Panc1 (cell line): ENCODE data around the gene PIGZ. TPM values are rescaled to one million over a fixed set of nuclear protein-coding genes. Genes with fewer than 3 reads are reported as not detected.

Experiments used
- ATAC-seq: fragments of 200-7000 bp; cut with Tn5 transposase; 2 replicates; pipeline ENCODE4 v1.9.1; 2020; ENCODE audit warnings: mild to moderate bottlenecking, moderate library complexity
- BruUV-seq: library from RNA; stranded (reverse); fragments of 400-500 nt; replicated peaks from 2 replicates; lab custom pipeline; 2021; lab: Mats Ljungman, UMichigan
- CTCF ChIA-PET: fragments of 300-600 bp; sonication (Branson Sonifier 250); formaldehyde crosslinking; loops from one replicate; lab custom pipeline; 2022; ENCODE audit warnings: antibody characterized with exemption; lab: Charles Lee
- POLR2A ChIA-PET: fragments of 300-600 bp; sonication (Branson Sonifier 250); formaldehyde crosslinking; loops from one replicate; lab custom pipeline; 2022; ENCODE audit warnings: antibody characterized with exemption; lab: Charles Lee
- DNase-seq: peaks from one replicate; pipeline ENCODE4 v3.0.0-alpha.2; 2010; ENCODE audit warnings: low read depth, low spot score
- H3K27ac ChIP-seq: 2 replicates; pipeline ENCODE4 v1.5.1; 2011; ENCODE audit warnings: mild to moderate bottlenecking, low read length, inconsistent platforms
- H3K27me3 ChIP-seq: fragments of 200-500 bp; sonication (Bioruptor generic); 2 replicates; pipeline ENCODE4 v1.6.0; 2014; ENCODE audit warnings: low read length, inconsistent platforms; ENCODE audit not compliant: control insufficient read depth, insufficient read depth
- H3K36me3 ChIP-seq: fragments of 200-500 bp; sonication (Bioruptor generic); 2 replicates; pipeline ENCODE4 v1.5.1; 2014; ENCODE audit warnings: inconsistent platforms, mild to moderate bottlenecking, low read length, moderate library complexity; ENCODE audit not compliant: control insufficient read depth, insufficient read depth
- H3K4me1 ChIP-seq: 2 replicates; pipeline ENCODE4 v1.5.1; 2011; ENCODE audit warnings: inconsistent platforms, mild to moderate bottlenecking, low read length, moderate library complexity; ENCODE audit not compliant: control insufficient read depth, insufficient read depth
- H3K4me3 ChIP-seq, 2 experiments: 2 replicates each; pipeline ENCODE4 v1.5.1; 2011 to 2012; ENCODE audit warnings: low read depth in 2 of 2, low read length in 2 of 2, mild to moderate bottlenecking in 2 of 2, inconsistent platforms in 1 of 2, moderate library complexity in 1 of 2
- H3K9me3 ChIP-seq: fragments of 200-500 bp; sonication (Bioruptor generic); 2 replicates; pipeline ENCODE4 v1.5.1; 2014; ENCODE audit warnings: low read depth, mild to moderate bottlenecking, inconsistent platforms, low read length, moderate library complexity; ENCODE audit not compliant: control insufficient read depth, insufficient read depth
- POLR2AphosphoS5 ChIP-seq: IDR thresholded peaks from 2 replicates; pipeline ENCODE4 v1.6.1; 2012; ENCODE audit warnings: mild to moderate bottlenecking, low read depth, low read length, moderate library complexity
- SIN3A ChIP-seq: IDR thresholded peaks from 2 replicates; pipeline ENCODE4 v1.6.1; 2012; ENCODE audit warnings: low read depth, mild to moderate bottlenecking, low read length, moderate library complexity, borderline replicate concordance; ENCODE audit not compliant: insufficient read depth
- TCF7L2 ChIP-seq: IDR thresholded peaks from 2 replicates; pipeline ENCODE4 v1.6.1; 2011; ENCODE audit warnings: mild to moderate bottlenecking, low read depth, low read length, inconsistent platforms
- in situ Hi-C: cut with HindIII; loops from 2 replicates; pipeline ENCODE4 v1.10.0; 2016; ENCODE audit warnings: low sequenced_read_pairs, low pct_unique_long_range_greater_than_20kb
- intact Hi-C: fragments of 100-400 bp; cut with micrococcal nuclease; formaldehyde crosslinking; loops from one replicate; pipeline ENCODE4 v1.10.0; 2022; ENCODE audit not compliant: unreplicated experiment
- total RNA-seq: library from RNA; stranded (reverse); gene quantifications from one replicate; pipeline ENCODE4 v1.2.1, GENCODE V29; 2021; ENCODE audit not compliant: unreplicated experiment
- TF ChIP-seq, protein P1 (sequence below), 2 experiments: IDR thresholded peaks; 2 replicates each; pipeline ENCODE4 v1.6.1; 2011 to 2012; ENCODE audit warnings: low read depth in 2 of 2, control low read depth in 1 of 2, low read length in 1 of 2, mild to moderate bottlenecking in 1 of 2, moderate library complexity in 1 of 2; ENCODE audit not compliant: insufficient read depth in 1 of 2
- TF ChIP-seq, protein P2 (sequence below): fragments of 450-650 bp; IDR thresholded peaks from 2 replicates; pipeline ENCODE4 v1.5.1; 2017; ENCODE audit warnings: mild to moderate bottlenecking

Gene PIGZ
- total RNA-seq, 1 experiment from 2014 or later = 6.3 TPM

DNA sequence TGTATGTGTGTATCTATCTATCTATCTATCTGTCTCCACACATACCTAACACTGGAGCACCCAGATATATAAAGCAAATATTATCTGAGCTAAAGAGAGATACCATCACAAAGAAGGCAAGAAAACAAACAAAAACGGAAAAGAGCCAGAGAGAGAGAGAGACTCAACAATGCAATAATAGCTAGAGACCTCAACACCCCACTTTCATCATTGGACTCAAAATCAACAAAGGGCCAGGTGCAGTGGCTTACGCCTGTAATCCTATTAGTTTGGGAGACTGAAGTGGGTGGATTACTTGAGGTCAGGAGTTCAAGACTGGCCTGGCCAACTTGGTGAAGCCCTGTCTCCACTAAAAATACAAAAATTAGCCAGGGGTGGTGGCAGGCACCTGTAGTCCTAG, 49.7 kb downstream of the PIGZ start:
- Histone ChIP-seq H3K27me3 (no peaks in the 10 kb centered on the region), H3K4me1 (no peaks in the 10 kb centered on the region), H3K36me3 (peaks cover 4% of the 10 kb centered on the region), H3K4me3 (no peak overlapping the region), H3K9me3 (no peaks in the 10 kb centered on the region), H3K27ac (no peak overlapping the region)
- ChIA-PET CTCF (no interaction called here), POLR2A (no interaction called here)
- ATAC-seq (no peak), DNase-seq (no peak)
- in situ Hi-C loops (no loop called here), intact Hi-C loops (no loop called here)
- no TSS peak for BruUV-seq
- TF ChIP-seq POLR2AphosphoS5 (no peak), SIN3A (no peak), TCF7L2 (no peak)
- TF ChIP-seq, protein P1, sequence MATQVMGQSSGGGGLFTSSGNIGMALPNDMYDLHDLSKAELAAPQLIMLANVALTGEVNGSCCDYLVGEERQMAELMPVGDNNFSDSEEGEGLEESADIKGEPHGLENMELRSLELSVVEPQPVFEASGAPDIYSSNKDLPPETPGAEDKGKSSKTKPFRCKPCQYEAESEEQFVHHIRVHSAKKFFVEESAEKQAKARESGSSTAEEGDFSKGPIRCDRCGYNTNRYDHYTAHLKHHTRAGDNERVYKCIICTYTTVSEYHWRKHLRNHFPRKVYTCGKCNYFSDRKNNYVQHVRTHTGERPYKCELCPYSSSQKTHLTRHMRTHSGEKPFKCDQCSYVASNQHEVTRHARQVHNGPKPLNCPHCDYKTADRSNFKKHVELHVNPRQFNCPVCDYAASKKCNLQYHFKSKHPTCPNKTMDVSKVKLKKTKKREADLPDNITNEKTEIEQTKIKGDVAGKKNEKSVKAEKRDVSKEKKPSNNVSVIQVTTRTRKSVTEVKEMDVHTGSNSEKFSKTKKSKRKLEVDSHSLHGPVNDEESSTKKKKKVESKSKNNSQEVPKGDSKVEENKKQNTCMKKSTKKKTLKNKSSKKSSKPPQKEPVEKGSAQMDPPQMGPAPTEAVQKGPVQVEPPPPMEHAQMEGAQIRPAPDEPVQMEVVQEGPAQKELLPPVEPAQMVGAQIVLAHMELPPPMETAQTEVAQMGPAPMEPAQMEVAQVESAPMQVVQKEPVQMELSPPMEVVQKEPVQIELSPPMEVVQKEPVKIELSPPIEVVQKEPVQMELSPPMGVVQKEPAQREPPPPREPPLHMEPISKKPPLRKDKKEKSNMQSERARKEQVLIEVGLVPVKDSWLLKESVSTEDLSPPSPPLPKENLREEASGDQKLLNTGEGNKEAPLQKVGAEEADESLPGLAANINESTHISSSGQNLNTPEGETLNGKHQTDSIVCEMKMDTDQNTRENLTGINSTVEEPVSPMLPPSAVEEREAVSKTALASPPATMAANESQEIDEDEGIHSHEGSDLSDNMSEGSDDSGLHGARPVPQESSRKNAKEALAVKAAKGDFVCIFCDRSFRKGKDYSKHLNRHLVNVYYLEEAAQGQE (IDR thresholded peaks at IDR 0.05; ENCODE audit: insufficient read depth in 1 of 2, low read depth in 2 of 2, low read length in 1 of 2) = no peak
- TF ChIP-seq, protein P2, sequence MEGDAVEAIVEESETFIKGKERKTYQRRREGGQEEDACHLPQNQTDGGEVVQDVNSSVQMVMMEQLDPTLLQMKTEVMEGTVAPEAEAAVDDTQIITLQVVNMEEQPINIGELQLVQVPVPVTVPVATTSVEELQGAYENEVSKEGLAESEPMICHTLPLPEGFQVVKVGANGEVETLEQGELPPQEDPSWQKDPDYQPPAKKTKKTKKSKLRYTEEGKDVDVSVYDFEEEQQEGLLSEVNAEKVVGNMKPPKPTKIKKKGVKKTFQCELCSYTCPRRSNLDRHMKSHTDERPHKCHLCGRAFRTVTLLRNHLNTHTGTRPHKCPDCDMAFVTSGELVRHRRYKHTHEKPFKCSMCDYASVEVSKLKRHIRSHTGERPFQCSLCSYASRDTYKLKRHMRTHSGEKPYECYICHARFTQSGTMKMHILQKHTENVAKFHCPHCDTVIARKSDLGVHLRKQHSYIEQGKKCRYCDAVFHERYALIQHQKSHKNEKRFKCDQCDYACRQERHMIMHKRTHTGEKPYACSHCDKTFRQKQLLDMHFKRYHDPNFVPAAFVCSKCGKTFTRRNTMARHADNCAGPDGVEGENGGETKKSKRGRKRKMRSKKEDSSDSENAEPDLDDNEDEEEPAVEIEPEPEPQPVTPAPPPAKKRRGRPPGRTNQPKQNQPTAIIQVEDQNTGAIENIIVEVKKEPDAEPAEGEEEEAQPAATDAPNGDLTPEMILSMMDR = no peak

DNA sequence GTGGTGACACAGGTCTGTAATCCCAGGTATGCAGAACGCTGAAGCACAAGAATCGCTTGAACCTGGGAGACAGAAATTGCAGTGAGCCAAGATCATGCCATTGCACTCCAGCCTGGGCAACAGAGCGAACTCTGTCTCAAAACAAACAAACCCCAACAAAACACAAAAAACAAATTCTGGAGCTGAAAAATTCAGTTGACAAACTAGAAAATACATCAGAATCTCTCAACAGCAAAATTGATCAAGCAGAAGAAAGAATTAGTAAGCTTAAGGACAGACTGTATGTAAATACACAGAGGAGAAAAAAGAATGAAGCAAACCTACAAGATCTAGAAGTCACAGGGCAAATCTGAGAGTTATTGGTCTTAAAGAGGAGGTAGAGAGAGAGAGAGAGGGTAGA, 51.6 kb downstream of the PIGZ start:
- TF ChIP-seq, protein P2 = no peak
- no peak for TF ChIP-seq SIN3A
- no peak for TF ChIP-seq POLR2AphosphoS5
- Histone ChIP-seq H3K9me3 (no peaks in the 10 kb centered on the region), H3K27me3 (no peaks in the 10 kb centered on the region), H3K36me3 (no peaks in the 10 kb centered on the region), H3K4me1 (no peaks in the 10 kb centered on the region), H3K27ac (no peak overlapping the region), H3K4me3 (no peak overlapping the region)
- BruUV-seq = no TSS peak
- ATAC-seq (no peak), DNase-seq (no peak)
- in situ Hi-C loops = no loop called here
- POLR2A ChIA-PET = no interaction called here
- intact Hi-C loops = no loop called here
- CTCF ChIA-PET = no interaction called here
